Measurements from ENCODE around the gene TSEN15. TPM values are rescaled to one million over a fixed set of nuclear protein-coding genes. Genes with fewer than 3 reads are reported as not detected.
A peak's percentile ranks its signal among the peaks of the same experiment; 100 is the strongest.

The TSEN15 gene
- total and polyA plus RNA-seq, 9 of the 15 experiments (the other 6 are each of a cell fraction or from before 2014, with no cell fraction given): 25.6 to 121 (median 91.3) TPM

DNA sequence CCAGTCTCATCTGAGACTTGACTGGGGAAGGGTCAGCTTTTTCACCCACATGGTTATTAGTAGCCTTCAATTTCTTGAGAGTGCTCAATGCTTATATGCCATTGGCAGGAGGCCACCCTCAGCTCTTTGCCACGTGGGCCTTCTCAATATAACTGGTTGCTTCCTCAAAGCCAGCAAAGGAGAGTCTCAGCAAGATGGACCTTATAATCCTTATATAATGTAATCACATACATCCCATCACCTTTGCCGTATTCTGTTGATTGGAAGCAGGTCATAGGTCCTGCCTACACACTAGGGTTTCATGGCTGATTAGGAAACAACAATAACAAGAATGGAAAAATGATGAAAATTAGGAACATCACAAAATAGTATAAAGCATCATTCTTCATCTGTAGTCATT lies 22.9 kb downstream of the TSEN15 start (continued):
- TF ChIP-seq, protein P1, sequence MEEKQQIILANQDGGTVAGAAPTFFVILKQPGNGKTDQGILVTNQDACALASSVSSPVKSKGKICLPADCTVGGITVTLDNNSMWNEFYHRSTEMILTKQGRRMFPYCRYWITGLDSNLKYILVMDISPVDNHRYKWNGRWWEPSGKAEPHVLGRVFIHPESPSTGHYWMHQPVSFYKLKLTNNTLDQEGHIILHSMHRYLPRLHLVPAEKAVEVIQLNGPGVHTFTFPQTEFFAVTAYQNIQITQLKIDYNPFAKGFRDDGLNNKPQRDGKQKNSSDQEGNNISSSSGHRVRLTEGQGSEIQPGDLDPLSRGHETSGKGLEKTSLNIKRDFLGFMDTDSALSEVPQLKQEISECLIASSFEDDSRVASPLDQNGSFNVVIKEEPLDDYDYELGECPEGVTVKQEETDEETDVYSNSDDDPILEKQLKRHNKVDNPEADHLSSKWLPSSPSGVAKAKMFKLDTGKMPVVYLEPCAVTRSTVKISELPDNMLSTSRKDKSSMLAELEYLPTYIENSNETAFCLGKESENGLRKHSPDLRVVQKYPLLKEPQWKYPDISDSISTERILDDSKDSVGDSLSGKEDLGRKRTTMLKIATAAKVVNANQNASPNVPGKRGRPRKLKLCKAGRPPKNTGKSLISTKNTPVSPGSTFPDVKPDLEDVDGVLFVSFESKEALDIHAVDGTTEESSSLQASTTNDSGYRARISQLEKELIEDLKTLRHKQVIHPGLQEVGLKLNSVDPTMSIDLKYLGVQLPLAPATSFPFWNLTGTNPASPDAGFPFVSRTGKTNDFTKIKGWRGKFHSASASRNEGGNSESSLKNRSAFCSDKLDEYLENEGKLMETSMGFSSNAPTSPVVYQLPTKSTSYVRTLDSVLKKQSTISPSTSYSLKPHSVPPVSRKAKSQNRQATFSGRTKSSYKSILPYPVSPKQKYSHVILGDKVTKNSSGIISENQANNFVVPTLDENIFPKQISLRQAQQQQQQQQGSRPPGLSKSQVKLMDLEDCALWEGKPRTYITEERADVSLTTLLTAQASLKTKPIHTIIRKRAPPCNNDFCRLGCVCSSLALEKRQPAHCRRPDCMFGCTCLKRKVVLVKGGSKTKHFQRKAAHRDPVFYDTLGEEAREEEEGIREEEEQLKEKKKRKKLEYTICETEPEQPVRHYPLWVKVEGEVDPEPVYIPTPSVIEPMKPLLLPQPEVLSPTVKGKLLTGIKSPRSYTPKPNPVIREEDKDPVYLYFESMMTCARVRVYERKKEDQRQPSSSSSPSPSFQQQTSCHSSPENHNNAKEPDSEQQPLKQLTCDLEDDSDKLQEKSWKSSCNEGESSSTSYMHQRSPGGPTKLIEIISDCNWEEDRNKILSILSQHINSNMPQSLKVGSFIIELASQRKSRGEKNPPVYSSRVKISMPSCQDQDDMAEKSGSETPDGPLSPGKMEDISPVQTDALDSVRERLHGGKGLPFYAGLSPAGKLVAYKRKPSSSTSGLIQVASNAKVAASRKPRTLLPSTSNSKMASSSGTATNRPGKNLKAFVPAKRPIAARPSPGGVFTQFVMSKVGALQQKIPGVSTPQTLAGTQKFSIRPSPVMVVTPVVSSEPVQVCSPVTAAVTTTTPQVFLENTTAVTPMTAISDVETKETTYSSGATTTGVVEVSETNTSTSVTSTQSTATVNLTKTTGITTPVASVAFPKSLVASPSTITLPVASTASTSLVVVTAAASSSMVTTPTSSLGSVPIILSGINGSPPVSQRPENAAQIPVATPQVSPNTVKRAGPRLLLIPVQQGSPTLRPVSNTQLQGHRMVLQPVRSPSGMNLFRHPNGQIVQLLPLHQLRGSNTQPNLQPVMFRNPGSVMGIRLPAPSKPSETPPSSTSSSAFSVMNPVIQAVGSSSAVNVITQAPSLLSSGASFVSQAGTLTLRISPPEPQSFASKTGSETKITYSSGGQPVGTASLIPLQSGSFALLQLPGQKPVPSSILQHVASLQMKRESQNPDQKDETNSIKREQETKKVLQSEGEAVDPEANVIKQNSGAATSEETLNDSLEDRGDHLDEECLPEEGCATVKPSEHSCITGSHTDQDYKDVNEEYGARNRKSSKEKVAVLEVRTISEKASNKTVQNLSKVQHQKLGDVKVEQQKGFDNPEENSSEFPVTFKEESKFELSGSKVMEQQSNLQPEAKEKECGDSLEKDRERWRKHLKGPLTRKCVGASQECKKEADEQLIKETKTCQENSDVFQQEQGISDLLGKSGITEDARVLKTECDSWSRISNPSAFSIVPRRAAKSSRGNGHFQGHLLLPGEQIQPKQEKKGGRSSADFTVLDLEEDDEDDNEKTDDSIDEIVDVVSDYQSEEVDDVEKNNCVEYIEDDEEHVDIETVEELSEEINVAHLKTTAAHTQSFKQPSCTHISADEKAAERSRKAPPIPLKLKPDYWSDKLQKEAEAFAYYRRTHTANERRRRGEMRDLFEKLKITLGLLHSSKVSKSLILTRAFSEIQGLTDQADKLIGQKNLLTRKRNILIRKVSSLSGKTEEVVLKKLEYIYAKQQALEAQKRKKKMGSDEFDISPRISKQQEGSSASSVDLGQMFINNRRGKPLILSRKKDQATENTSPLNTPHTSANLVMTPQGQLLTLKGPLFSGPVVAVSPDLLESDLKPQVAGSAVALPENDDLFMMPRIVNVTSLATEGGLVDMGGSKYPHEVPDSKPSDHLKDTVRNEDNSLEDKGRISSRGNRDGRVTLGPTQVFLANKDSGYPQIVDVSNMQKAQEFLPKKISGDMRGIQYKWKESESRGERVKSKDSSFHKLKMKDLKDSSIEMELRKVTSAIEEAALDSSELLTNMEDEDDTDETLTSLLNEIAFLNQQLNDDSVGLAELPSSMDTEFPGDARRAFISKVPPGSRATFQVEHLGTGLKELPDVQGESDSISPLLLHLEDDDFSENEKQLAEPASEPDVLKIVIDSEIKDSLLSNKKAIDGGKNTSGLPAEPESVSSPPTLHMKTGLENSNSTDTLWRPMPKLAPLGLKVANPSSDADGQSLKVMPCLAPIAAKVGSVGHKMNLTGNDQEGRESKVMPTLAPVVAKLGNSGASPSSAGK (IDR thresholded peaks at IDR 0.05): 0 out of 2 replicates have a peak, but pooled peaks have one; percentile 5
- peak; percentile 50; the same call in 1 of the 2 replicates for TF ChIP-seq POLR2A (conservative IDR thresholded peaks at IDR 0.05)

All from K562 (cell line).